Activated CD4-positive, alpha-beta T cell treated with anti-CD3 and anti-CD28 coated beads, Interleukin-2, Interleukin-4, amounts not matched to agents 100 ng/mL and 50 ng/mL, durations not matched to agents 16 hours and 8 hours (primary cell): ENCODE results near the gene CD28.
"Not testable (repeated sequence)": the region's sequence is repeated elsewhere in the genome, so short reads cannot be mapped to it uniquely, and the experiment has no call there.

ENCODE experiments used
- DNase-seq: peaks from one replicate; pipeline ENCODE4 v3.0.0-alpha.2; 2020; ENCODE audit warnings: low spot score

Gene CD28

DNA sequence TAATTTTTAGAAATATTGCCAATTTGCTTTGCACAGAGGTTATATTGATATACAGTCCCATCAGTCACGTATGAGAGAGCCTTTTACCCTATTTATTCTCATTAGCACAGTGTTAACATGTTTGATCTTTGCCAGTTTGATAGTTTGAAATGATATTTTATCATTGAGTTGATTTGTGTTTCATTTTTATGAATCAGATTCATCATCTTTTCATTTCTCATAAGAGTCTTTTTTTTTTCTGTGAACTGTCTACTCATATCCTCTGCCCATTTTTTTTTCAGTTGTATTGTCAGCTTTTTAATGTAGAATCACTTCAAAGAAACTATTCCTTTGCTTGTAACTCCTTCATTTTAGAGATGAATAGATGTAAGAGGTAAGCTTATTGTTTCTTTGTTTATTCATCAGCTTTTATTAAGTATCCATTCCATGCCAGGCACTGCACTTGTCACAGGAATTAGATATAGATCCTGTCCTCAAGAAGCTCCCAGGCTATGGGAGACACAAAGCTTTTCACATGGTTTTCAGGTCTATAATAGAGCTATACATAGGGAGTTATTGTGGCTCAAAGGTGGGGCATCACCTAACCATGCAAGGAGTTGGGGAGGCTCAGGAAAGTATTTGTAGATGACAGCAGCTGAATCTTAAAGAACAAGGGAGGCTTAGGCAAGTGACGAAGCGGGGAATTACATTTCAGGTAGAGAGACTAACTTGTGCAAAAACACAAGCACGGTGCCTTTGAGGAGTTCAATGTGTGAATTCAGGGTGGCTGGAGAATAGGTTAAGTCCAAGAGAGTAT is 42.1 kb downstream of the CD28 start:
- peak; percentile 31 for DNase-seq

GRCh38 chr2:203750346-203751068 is 44.1 kb downstream of the CD28 start:
- DNase-seq: no peak

- no peak for DNase-seq
Observed at GRCh38 chr2:203751685-203752271, 45.3 kb downstream of the CD28 start.

GRCh38 chr2:203756161-203756560 is 49.7 kb downstream of the CD28 start:
- no peak for DNase-seq

- DNase-seq: no peak
Observed at GRCh38 chr2:203758841-203759689, 52.6 kb downstream of the CD28 start.

GRCh38 chr2:203759690-203760365 is 53.4 kb downstream of the CD28 start:
- no peak for DNase-seq

DNA sequence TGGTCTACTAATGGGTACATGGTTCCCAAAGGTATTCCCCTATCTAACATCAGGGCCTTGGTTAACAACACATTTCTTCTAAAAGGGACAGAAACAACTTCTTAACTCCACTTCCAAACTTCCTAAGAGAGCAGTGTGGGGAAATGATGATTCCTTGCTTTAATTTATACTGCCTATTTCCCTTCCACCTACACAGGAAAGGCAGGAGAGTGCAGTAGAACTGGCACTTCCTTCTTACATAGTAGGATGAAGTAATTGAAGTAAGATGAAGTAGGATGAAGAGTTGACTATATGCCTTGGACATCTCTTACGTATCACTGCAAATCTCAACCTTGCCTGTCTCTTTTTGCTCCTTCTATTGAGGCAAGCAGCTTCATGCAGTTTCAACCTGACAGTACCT is 54.7 kb downstream of the CD28 start:
- DNase-seq: no peak

- DNase-seq: peak; percentile 62
Observed at GRCh38 chr2:203763241-203763937, 57.0 kb downstream of the CD28 start.

DNA sequence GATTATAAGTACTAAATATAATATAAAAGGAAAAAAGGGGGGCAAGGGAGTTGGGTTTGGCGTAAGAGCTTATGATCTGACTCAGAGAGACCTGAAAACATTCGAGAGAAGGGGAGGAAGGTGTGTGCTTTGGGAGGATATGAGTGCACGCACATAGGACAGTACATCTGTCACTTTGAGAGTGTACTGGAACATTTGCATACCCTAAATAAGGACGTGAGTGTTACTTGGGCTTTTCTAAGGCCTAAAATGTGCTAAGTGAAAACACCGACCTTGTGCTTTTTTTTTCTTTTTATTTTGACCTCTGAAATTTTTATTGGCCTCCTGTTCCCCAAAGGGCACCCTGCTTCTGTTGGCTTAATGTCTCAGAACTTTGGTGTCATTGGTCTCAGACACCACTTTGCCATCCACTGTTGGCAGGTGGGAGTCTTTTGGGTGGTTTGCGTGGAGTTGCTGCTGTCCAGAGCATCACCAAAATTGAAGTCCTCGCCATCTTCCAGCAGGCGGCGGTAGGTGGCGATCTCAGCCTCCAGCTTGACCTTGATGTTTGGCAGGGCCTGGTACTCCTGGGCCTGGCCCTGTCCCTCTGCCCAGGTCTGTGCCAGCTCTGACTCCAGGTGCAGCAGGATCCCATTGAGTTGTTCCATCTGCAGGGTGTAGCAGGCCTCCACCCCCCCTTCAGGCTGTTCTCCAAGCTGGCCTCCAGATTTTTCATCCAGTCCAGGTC is 57.7 kb downstream of the CD28 start:
- DNase-seq: peak; percentile 71

- no peak for DNase-seq
Observed at GRCh38 chr2:203772456-203773165, 66.2 kb downstream of the CD28 start.

- DNase-seq: no peak
Observed at GRCh38 chr2:203774760-203775159, 68.3 kb downstream of the CD28 start.

- DNase-seq: no peak
Observed at GRCh38 chr2:203775684-203776083, 69.2 kb downstream of the CD28 start.

DNA sequence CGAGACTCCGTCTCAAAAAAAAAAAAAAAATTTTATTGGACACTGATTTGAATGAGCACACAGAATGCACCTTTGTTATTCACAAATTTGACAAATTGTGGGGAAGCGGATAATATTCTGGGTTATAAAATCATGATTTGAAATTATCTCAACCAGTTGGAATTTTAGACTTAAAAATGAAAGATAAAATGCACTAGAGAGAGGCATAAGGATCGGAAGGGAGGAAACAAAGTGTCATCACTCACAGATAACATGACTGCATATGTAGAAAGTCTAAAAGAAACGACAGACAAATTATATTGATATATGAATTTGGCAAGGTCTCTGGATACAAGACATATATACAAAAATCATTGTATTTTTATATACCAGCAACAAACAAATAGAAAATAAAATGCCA is 70.6 kb downstream of the CD28 start:
- no peak for DNase-seq

DNA sequence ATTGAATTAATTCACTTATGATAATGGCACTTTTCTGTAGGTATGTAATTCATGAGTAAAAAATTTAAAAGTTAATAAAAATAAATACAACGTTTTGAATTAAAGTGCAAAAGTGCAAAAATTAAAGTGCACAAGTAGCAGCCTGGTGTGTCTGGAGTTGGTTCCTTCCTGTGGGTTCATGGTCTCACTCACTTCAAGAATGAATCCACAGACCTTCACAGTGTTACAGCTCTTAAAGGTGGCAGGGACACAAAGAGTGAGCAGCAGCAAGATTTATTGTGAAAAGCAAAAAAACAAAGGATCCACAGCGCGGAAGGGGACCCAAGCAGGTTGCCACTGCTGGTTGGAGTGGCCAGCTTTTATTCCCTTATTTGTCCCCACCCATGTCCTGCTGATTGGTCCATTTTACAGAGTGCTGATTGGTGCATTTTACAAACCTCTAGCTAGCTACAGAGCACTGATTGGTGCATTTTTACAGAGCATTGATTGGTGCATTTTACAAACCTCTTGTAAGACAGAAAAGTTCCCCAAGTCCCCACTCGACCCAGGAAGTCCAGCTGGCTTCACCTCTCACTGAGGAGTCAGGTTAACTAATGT is 73.1 kb downstream of the CD28 start:
- not testable (repeated sequence) for DNase-seq

DNA sequence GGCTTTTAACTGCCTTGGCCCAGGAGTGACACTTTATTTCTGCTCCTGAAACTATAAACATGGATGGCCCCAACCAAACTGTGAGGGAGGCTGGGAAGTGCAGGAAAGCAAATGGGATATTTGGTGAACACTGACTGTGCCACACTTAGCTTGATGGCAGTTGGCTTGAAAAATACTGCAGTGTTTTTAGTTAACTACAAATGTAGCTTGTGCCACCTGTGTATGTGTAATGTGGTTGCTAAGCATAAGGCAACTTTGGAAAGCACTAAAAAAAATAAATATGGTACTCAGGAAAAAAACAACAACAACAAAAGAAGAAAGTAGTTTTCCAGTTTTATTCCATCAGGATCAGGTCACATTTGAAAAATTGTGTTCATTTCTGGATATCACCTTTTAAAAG is 73.8 kb downstream of the CD28 start:
- no peak for DNase-seq

DNA sequence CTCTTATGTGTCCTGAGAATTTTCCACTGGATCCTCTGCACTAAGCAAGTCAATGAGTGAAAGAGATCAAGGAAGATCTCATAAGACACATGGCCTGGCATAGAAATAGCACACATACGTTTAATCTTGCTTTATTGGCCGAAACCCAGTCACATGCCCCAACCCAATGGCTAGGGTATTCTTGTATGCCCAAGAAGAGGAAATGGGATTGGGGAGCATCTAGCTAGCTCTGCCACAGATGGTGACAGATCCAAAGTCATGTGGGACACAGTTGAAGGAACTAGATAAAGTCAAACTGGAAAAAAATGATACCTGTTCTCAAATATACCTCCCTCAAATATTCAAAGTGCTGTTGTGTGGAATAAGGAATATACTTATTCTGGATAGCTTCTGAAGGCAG is 74.7 kb downstream of the CD28 start:
- no peak for DNase-seq

- DNase-seq: peak; percentile 91
Observed at GRCh38 chr2:203782262-203782976, 76.0 kb downstream of the CD28 start.

GRCh38 chr2:203783496-203784203 is 77.2 kb downstream of the CD28 start:
- DNase-seq: no peak
